ENCODE measurements around the gene DDX39B. TPM values are rescaled to one million over a fixed set of nuclear protein-coding genes. Genes with fewer than 3 reads are reported as not detected.
"Not testable (repeated sequence)": the region's sequence is repeated elsewhere in the genome, so short reads cannot be mapped to it uniquely, and the experiment has no call there.

DDX39B gene
- total RNA-seq, 1 donor from 2014 or later, result 265 TPM

GRCh38 chr6:31493875-31494694, 47.7 kb downstream of the DDX39B start:
- intact Hi-C loops (cut with DNase I), result no loop called here
- DNase-seq (peak; percentile 93), ATAC-seq (peak; percentile 86 to 90)
- H3K36me3 ChIP-seq, result no peaks in the 10 kb centered on the region
- H3K27ac ChIP-seq, result peak overlapping the region; percentile 87
- TF ChIP-seq CTCF (IDR thresholded peaks at IDR 0.05), result peak; percentile 79
- peak overlapping the region; percentile 79 for H3K4me3 ChIP-seq
- no peaks in the 10 kb centered on the region for H3K9me3 ChIP-seq
- H3K27me3 ChIP-seq (ENCODE audit: low read depth), result no peaks in the 10 kb centered on the region
- H3K4me1 ChIP-seq, result peaks cover 25% of the 10 kb centered on the region

- H3K27me3 ChIP-seq (ENCODE audit: low read depth); intact Hi-C loops (cut with DNase I); H3K36me3 ChIP-seq; ATAC-seq; H3K9me3 ChIP-seq; DNase-seq: not testable (repeated sequence)
- Histone ChIP-seq H3K4me3 (peak overlapping the region; percentile 79), H3K27ac (peak overlapping the region; percentile 87), H3K4me1 (peaks cover 25% of the 10 kb centered on the region)
Observed at GRCh38 chr6:31493550-31493874, 48.3 kb downstream of the DDX39B start.

- no peaks in the 10 kb centered on the region for H3K36me3 ChIP-seq
- no peaks in the 10 kb centered on the region for H3K9me3 ChIP-seq
- TF ChIP-seq CTCF (IDR thresholded peaks at IDR 0.05), result no peak
- H3K27ac ChIP-seq, result no peak overlapping the region
- DNase-seq (no peak), ATAC-seq (no peak)
- H3K4me3 ChIP-seq, result no peak overlapping the region
- intact Hi-C loops (cut with DNase I), result no loop called here
- no peaks in the 10 kb centered on the region for H3K27me3 ChIP-seq (ENCODE audit: low read depth)
- peaks cover 13% of the 10 kb centered on the region for H3K4me1 ChIP-seq
Observed at GRCh38 chr6:31490115-31490873, 51.5 kb downstream of the DDX39B start.

GRCh38 chr6:31489086-31489485, 52.7 kb downstream of the DDX39B start:
- H3K4me3 ChIP-seq, result no peak overlapping the region
- peaks cover 13% of the 10 kb centered on the region for H3K4me1 ChIP-seq
- H3K27me3 ChIP-seq (ENCODE audit: low read depth), result no peaks in the 10 kb centered on the region
- intact Hi-C loops (cut with DNase I), result no loop called here
- TF ChIP-seq CTCF (IDR thresholded peaks at IDR 0.05), result no peak
- DNase-seq, result no peak
- no peaks in the 10 kb centered on the region for H3K9me3 ChIP-seq
- ATAC-seq, result no peak
- no peak overlapping the region for H3K27ac ChIP-seq
- H3K36me3 ChIP-seq, result no peaks in the 10 kb centered on the region

GRCh38 chr6:31487674-31488073, 54.1 kb downstream of the DDX39B start:
- DNase-seq; intact Hi-C loops (cut with DNase I); H3K4me1 ChIP-seq; H3K4me3 ChIP-seq; H3K36me3 ChIP-seq; H3K27me3 ChIP-seq (ENCODE audit: low read depth); H3K27ac ChIP-seq; ATAC-seq; H3K9me3 ChIP-seq: not testable (repeated sequence)

- peak in 1 of 2 donors; percentile 73 for ATAC-seq
- H3K27me3 ChIP-seq (ENCODE audit: low read depth); intact Hi-C loops (cut with DNase I); DNase-seq; H3K9me3 ChIP-seq; H3K4me1 ChIP-seq; H3K27ac ChIP-seq; H3K4me3 ChIP-seq; H3K36me3 ChIP-seq: not testable (repeated sequence)
Observed at GRCh38 chr6:31486065-31486837, 55.6 kb downstream of the DDX39B start.

Data from lower lobe of right lung (tissue), 2 donors.